GM12892 (cell line): ENCODE data around the gene DIAPH1.

Experiments
- POLR2A ChIP-seq: IDR thresholded peaks from 2 replicates; pipeline ENCODE4 v1.6.1; 2011; ENCODE audit warnings: low read depth, low read length, control low read depth
- POLR2AphosphoS5 ChIP-seq: IDR thresholded peaks from 2 replicates; pipeline ENCODE4 v1.6.1; 2011; ENCODE audit warnings: low read depth, low read length, control low read depth
- TAF1 ChIP-seq: IDR thresholded peaks from 2 replicates; pipeline ENCODE4 v1.6.1; 2011; ENCODE audit warnings: low read depth, mild to moderate bottlenecking, control low read depth, low read length, borderline replicate concordance

DNA sequence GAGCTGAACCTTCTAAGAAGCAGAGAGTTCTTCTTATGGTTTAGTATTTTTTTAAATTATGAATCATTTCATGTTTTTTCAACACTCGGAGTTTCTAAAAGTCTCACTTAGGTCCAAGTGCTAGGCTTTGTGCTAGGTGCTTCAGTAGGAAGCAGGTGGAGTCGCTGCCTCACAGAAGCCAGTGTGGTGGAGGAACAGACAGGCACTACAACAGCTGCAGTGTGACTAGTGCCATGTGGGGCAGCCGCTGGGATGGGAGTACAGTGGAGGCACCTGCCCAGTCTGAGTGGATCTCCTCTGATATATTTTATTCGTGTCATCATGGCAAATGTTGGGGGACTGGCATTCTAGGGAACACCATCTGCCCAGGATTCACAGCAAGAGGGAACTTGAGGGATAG lies 114.6 kb downstream of the DIAPH1 start:
- TF ChIP-seq POLR2A = no peak
- no peak for TF ChIP-seq POLR2AphosphoS5
- TF ChIP-seq TAF1 = no peak
